HepG2 (cell line): Measurements from ENCODE around the gene PNKD. TPM values are rescaled to one million over a fixed set of nuclear protein-coding genes. Genes with fewer than 3 reads are reported as not detected.

Source experiments
- CCDC6 ChIP-seq: sonication (generic); formaldehyde crosslinking; IDR thresholded peaks from 2 replicates; pipeline ENCODE4 v1.8.1; 2022; ENCODE audit warnings: mild to moderate bottlenecking, missing genetic modification reagents, moderate library complexity
- GABPA ChIP-seq, 2 experiments: IDR thresholded peaks; 2 replicates each; pipeline ENCODE4 v1.6.1; 2011 to 2016; ENCODE audit warnings: low read depth in 2 of 2, low read length in 1 of 2, missing biosample characterization in 1 of 2, missing genetic modification characterization in 1 of 2
- GABPB1 ChIP-seq: IDR thresholded peaks from 2 replicates; pipeline ENCODE4 v1.6.1; 2016; ENCODE audit warnings: mild to moderate bottlenecking, missing genetic modification reagents, moderate library complexity, missing compliant biosample characterization
- KLF16 ChIP-seq, 2 experiments: sonication (generic) in 1 of 2; formaldehyde crosslinking in 1 of 2; IDR thresholded peaks; 2 replicates each; pipeline versions ENCODE4 v1.6.1 to v1.8.0; 2016 to 2023; ENCODE audit warnings: missing genetic modification reagents in 2 of 2, missing compliant biosample characterization in 1 of 2
- MIER2 ChIP-seq: IDR thresholded peaks from 2 replicates; pipeline ENCODE4 v1.6.1; 2016; ENCODE audit warnings: missing biosample characterization, missing genetic modification reagents
- NBN ChIP-seq: fragments of 450-650 bp; conservative IDR thresholded peaks from 2 replicates; pipeline ENCODE4 v1.6.1; 2017
- SIX1 ChIP-seq: sonication (generic); formaldehyde crosslinking; IDR thresholded peaks from 2 replicates; pipeline ENCODE4 v1.4.0; 2020; ENCODE audit warnings: missing genetic modification reagents, borderline replicate concordance
- SOX6 ChIP-seq, 2 experiments: fragments of 450-650 bp in 1 of 2; sonication (generic) in 1 of 2; formaldehyde crosslinking in 1 of 2; IDR thresholded peaks; 2 replicates each; pipeline versions ENCODE4 v1.4.0 to v1.6.1; 2017 to 2020; ENCODE audit warnings: antibody characterized with exemption in 1 of 2, mild to moderate bottlenecking in 1 of 2, missing genetic modification reagents in 1 of 2
- ZIK1 ChIP-seq: sonication (generic); formaldehyde crosslinking; IDR thresholded peaks from 2 replicates; pipeline ENCODE4 v1.5.0; 2020; ENCODE audit warnings: mild to moderate bottlenecking, low read depth, missing genetic modification reagents, borderline replicate concordance
- ZNF256 ChIP-seq: sonication (generic); formaldehyde crosslinking; conservative IDR thresholded peaks from 2 replicates; pipeline ENCODE4 v1.4.0; 2020; ENCODE audit warnings: missing genetic modification reagents
- ZNF44 ChIP-seq: sonication (generic); formaldehyde crosslinking; IDR thresholded peaks from 2 replicates; pipeline ENCODE4 v1.5.1; 2020; ENCODE audit warnings: mild to moderate bottlenecking, missing genetic modification reagents
- ZNF629 ChIP-seq: sonication (generic); formaldehyde crosslinking; conservative IDR thresholded peaks from 2 replicates; pipeline ENCODE4 v1.5.0; 2020; ENCODE audit warnings: missing genetic modification reagents
- ZNF737 ChIP-seq: sonication (generic); formaldehyde crosslinking; IDR thresholded peaks from 2 replicates; pipeline ENCODE4 v1.5.0; 2020; ENCODE audit warnings: missing genetic modification reagents, mild to moderate bottlenecking, borderline replicate concordance
- polyA plus RNA-seq, 8 experiments: library from polyadenylated mRNA; depleted of rRNA in 3 of 8; stranded (reverse) in 7 of 8; unstranded in 1 of 8; fragments of >200 nt; fragmentation: Illumina TruSeq in 4 of 8; extraction: Trizol in 4 of 8; gene quantifications; 2 replicates each; pipeline versions ENCODE4 v1.2.1 to v1.2.3, GENCODE V29; 2011 to 2016; ENCODE audit warnings: low read depth in 4 of 8, missing spikeins in 1 of 8, mixed read lengths in 1 of 8; ENCODE audit not compliant: insufficient read depth in 1 of 8
- total RNA-seq, 5 experiments: library from RNA; depleted of rRNA; stranded (reverse); fragments of >200 nt; fragmentation: Illumina TruSeq; extraction: Trizol; gene quantifications; 2 replicates each; pipeline ENCODE4 v1.2.3, GENCODE V29; 2016; ENCODE audit warnings: low read depth in 1 of 5
- TF ChIP-seq, protein P1 (sequence below): IDR thresholded peaks from 2 replicates; pipeline ENCODE4 v1.6.1; 2016; ENCODE audit warnings: missing compliant biosample characterization, missing genetic modification reagents, borderline replicate concordance
- TF ChIP-seq, protein P2 (sequence below): sonication (generic); formaldehyde crosslinking; IDR thresholded peaks from 2 replicates; pipeline ENCODE4 v1.8.0; 2023; ENCODE audit warnings: mild to moderate bottlenecking, missing genetic modification reagents
- TF ChIP-seq, protein P3 (sequence below): sonication (generic); formaldehyde crosslinking; IDR thresholded peaks from 2 replicates; pipeline ENCODE4 v1.4.0; 2020; ENCODE audit warnings: missing genetic modification reagents, borderline replicate concordance
- TF ChIP-seq, protein P4 (sequence below): sonication (generic); formaldehyde crosslinking; IDR thresholded peaks from 2 replicates; pipeline ENCODE4 v1.8.0; 2022; ENCODE audit warnings: mild to moderate bottlenecking, missing genetic modification reagents, moderate library complexity
- TF ChIP-seq, protein P5 (sequence below): sonication (generic); formaldehyde crosslinking; IDR thresholded peaks from 2 replicates; pipeline ENCODE4 v1.5.1; 2020; ENCODE audit warnings: mild to moderate bottlenecking, missing genetic modification reagents, moderate library complexity
- TF ChIP-seq, protein P6 (sequence below): sonication (generic); formaldehyde crosslinking; IDR thresholded peaks from 2 replicates; pipeline ENCODE4 v1.5.1; 2020; ENCODE audit warnings: missing genetic modification reagents, mild to moderate bottlenecking, borderline replicate concordance

PNKD gene
- total and polyA plus RNA-seq, 2 of the 13 experiments (the other 11 are each of a cell fraction or from before 2014, with no cell fraction given), result 55.9 to 80.4 TPM

DNA sequence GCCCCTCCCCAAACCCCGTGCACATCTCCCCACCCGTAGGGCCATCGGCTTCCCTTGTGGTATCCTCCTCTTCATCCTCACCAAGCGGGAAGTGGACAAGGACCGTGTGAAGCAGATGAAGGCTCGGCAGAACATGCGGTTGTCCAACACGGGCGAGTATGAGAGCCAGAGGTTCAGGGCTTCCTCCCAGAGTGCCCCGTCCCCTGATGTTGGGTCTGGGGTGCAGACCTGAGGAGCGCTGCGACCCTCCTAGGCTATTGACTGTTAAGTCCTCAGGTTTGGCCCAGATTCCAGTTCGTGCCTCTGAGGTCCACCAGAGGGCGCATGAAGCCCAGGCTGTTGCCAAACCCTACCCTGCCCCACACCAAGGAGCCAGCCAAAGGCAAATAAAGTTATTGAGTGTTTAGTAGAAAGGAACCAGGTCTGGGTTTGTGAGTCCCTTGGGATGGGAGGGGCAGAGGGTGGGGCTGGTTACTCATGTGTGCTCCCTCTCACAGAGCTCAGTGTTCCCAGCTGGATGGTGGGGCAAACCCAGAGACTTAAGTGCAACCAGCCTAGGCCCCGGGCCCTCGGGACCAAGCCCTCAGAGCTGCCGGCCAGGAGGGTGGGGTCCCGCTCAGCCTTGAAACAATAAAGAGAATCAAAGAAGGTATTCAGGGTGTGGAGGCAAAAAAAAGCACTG lies 2.4 kb downstream of the PNKD start (continued):
- TF ChIP-seq ZIK1 (CRISPR knock-in tag), result no peak
- no peak for TF ChIP-seq ZNF256 (CRISPR knock-in tag)
- TF ChIP-seq, protein P1, sequence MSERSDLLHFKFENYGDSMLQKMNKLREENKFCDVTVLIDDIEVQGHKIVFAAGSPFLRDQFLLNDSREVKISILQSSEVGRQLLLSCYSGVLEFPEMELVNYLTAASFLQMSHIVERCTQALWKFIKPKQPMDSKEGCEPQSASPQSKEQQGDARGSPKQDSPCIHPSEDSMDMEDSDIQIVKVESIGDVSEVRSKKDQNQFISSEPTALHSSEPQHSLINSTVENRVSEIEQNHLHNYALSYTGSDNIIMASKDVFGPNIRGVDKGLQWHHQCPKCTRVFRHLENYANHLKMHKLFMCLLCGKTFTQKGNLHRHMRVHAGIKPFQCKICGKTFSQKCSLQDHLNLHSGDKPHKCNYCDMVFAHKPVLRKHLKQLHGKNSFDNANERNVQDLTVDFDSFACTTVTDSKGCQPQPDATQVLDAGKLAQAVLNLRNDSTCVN, result no peak
- no peak for TF ChIP-seq MIER2 (CRISPR knock-in tag)
- no peak for TF ChIP-seq GABPA (IDR thresholded peaks at IDR 0.05; ENCODE audit: low read depth, low read length)
- TF ChIP-seq GABPA (CRISPR knock-in tag; IDR thresholded peaks at IDR 0.05; ENCODE audit: low read depth), result 0 out of 2 replicates have a peak, but pooled peaks have one; percentile 25
- TF ChIP-seq, protein P2, sequence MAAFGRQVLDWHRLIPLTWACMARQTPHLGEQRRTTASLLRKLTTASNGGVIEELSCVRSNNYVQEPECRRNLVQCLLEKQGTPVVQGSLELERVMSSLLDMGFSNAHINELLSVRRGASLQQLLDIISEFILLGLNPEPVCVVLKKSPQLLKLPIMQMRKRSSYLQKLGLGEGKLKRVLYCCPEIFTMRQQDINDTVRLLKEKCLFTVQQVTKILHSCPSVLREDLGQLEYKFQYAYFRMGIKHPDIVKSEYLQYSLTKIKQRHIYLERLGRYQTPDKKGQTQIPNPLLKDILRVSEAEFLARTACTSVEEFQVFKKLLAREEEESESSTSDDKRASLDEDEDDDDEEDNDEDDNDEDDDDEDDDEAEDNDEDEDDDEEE (CRISPR knock-in tag), result 0 out of 2 replicates have a peak, but pooled peaks have one; percentile 72
- TF ChIP-seq, protein P3, sequence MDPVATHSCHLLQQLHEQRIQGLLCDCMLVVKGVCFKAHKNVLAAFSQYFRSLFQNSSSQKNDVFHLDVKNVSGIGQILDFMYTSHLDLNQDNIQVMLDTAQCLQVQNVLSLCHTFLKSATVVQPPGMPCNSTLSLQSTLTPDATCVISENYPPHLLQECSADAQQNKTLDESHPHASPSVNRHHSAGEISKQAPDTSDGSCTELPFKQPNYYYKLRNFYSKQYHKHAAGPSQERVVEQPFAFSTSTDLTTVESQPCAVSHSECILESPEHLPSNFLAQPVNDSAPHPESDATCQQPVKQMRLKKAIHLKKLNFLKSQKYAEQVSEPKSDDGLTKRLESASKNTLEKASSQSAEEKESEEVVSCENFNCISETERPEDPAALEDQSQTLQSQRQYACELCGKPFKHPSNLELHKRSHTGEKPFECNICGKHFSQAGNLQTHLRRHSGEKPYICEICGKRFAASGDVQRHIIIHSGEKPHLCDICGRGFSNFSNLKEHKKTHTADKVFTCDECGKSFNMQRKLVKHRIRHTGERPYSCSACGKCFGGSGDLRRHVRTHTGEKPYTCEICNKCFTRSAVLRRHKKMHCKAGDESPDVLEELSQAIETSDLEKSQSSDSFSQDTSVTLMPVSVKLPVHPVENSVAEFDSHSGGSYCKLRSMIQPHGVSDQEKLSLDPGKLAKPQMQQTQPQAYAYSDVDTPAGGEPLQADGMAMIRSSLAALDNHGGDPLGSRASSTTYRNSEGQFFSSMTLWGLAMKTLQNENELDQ, result no peak
- TF ChIP-seq NBN, result no peak
- TF ChIP-seq, protein P4, sequence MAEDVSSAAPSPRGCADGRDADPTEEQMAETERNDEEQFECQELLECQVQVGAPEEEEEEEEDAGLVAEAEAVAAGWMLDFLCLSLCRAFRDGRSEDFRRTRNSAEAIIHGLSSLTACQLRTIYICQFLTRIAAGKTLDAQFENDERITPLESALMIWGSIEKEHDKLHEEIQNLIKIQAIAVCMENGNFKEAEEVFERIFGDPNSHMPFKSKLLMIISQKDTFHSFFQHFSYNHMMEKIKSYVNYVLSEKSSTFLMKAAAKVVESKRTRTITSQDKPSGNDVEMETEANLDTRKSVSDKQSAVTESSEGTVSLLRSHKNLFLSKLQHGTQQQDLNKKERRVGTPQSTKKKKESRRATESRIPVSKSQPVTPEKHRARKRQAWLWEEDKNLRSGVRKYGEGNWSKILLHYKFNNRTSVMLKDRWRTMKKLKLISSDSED, result no peak
- no peak for TF ChIP-seq ZNF737 (CRISPR knock-in tag)
- TF ChIP-seq SIX1 (CRISPR knock-in tag), result no peak
- TF ChIP-seq, protein P5, sequence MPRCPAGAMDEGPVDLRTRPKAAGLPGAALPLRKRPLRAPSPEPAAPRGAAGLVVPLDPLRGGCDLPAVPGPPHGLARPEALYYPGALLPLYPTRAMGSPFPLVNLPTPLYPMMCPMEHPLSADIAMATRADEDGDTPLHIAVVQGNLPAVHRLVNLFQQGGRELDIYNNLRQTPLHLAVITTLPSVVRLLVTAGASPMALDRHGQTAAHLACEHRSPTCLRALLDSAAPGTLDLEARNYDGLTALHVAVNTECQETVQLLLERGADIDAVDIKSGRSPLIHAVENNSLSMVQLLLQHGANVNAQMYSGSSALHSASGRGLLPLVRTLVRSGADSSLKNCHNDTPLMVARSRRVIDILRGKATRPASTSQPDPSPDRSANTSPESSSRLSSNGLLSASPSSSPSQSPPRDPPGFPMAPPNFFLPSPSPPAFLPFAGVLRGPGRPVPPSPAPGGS (CRISPR knock-in tag), result peak; percentile 80; the same call in 1 of the 2 replicates
- TF ChIP-seq ZNF44 (CRISPR knock-in tag), result 0 out of 2 replicates have a peak, but pooled peaks have one; percentile 50
- TF ChIP-seq, protein P6, sequence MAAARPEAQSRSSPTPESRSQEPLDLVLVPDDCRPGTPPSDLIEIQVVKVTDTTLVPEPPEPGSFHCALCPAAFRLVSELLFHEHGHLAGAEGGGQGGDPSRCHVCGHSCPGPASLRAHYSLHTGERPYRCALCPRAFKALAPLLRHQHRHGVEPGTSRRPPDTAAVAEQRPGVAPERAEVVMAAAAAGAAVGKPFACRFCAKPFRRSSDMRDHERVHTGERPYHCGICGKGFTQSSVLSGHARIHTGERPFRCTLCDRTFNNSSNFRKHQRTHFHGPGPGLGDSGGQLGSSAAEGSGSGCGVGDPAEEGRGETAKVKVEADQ (CRISPR knock-in tag), result peak; percentile 68; the same call in 1 of the 2 replicates
- TF ChIP-seq KLF16 (CRISPR knock-in tag; IDR thresholded peaks at IDR 0.05), result peak in 1 of 2 experiments; percentile 72; a peak in 1 of 4 replicates
- TF ChIP-seq SOX6 (IDR thresholded peaks at IDR 0.05), result no peak
- 0 out of 2 replicates have a peak, but pooled peaks have one; percentile 32 for TF ChIP-seq SOX6 (CRISPR knock-in tag; IDR thresholded peaks at IDR 0.05)
- TF ChIP-seq ZNF629 (CRISPR knock-in tag), result no peak
- TF ChIP-seq CCDC6 (CRISPR knock-in tag), result 0 out of 2 replicates have a peak, but pooled peaks have one; percentile 48
- TF ChIP-seq GABPB1 (CRISPR knock-in tag), result peak; percentile 29; the same call in 1 of the 2 replicates
